ENCODE results near the gene RETREG1.
"Not testable (repeated sequence)": the region's sequence is repeated elsewhere in the genome, so short reads cannot be mapped to it uniquely, and the experiment has no call there.

Gene RETREG1

GRCh38 chr5:16454686-16455085 lies 162.1 kb downstream of the RETREG1 start:
- TF ChIP-seq, protein P1, sequence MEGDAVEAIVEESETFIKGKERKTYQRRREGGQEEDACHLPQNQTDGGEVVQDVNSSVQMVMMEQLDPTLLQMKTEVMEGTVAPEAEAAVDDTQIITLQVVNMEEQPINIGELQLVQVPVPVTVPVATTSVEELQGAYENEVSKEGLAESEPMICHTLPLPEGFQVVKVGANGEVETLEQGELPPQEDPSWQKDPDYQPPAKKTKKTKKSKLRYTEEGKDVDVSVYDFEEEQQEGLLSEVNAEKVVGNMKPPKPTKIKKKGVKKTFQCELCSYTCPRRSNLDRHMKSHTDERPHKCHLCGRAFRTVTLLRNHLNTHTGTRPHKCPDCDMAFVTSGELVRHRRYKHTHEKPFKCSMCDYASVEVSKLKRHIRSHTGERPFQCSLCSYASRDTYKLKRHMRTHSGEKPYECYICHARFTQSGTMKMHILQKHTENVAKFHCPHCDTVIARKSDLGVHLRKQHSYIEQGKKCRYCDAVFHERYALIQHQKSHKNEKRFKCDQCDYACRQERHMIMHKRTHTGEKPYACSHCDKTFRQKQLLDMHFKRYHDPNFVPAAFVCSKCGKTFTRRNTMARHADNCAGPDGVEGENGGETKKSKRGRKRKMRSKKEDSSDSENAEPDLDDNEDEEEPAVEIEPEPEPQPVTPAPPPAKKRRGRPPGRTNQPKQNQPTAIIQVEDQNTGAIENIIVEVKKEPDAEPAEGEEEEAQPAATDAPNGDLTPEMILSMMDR (IDR thresholded peaks at IDR 0.05; ENCODE audit: low read depth, low read length): no peak
- no peak for DNase-seq (ENCODE audit: extremely low read depth, low read depth)

- TF ChIP-seq, protein P1 (IDR thresholded peaks at IDR 0.05; ENCODE audit: low read depth, low read length): no peak
These were observed 163.2 kb downstream of the RETREG1 start for GRCh38 chr5:16453609-16454008.

GRCh38 chr5:16450163-16450562 lies 166.6 kb downstream of the RETREG1 start:
- no peak for DNase-seq (ENCODE audit: extremely low read depth, low read depth)
- TF ChIP-seq, protein P1 (IDR thresholded peaks at IDR 0.05; ENCODE audit: low read depth, low read length): no peak

More at GRCh38 chr5:16453609-16454008, 163.2 kb downstream of the RETREG1 start:
- no peak for DNase-seq (ENCODE audit: extremely low read depth, low read depth)

- DNase-seq (ENCODE audit: extremely low read depth, low read depth): no peak
- TF ChIP-seq, protein P1 (IDR thresholded peaks at IDR 0.05; ENCODE audit: low read depth, low read length): no peak
These were observed 169.8 kb downstream of the RETREG1 start for GRCh38 chr5:16446993-16447392.

- TF ChIP-seq, protein P1 (IDR thresholded peaks at IDR 0.05; ENCODE audit: low read depth, low read length): no peak
- no peak for DNase-seq (ENCODE audit: extremely low read depth, low read depth)
These were observed 178.8 kb downstream of the RETREG1 start for GRCh38 chr5:16437977-16438376.

DNA sequence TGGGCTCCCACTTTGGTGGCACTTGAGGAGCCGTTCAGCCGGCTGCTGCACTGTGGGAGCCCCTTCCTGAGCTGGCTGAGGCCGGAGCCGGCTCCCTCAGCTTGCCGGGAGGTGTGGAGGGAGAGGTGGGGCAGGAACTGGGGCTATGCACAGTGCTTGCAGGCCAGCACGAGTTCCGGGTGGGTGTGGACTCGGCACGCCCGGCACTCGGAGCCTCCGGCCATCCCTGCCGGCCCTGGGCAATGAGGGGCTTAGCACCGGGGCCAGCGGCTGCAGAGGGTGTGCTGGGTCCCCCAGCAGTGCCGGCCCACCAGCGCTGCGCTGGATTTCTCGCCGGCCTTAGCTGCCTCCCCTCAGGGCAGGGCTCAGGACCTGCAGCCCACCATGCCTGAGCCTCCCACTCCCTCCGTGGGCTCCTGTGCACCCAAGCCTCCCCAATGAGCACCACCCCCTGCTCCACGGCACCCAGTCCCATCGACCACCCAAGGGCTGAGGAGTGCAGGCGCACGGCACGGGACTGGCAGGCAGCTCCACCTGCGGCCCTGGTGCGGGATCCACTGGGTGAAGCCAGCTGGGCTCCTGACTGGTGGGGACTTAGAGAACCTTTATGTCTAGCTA lies 180.6 kb downstream of the RETREG1 start:
- DNase-seq (ENCODE audit: extremely low read depth, low read depth): not testable (repeated sequence)

- DNase-seq (ENCODE audit: extremely low read depth, low read depth): no peak
- TF ChIP-seq, protein P1 (IDR thresholded peaks at IDR 0.05; ENCODE audit: low read depth, low read length): no peak
These were observed 185.3 kb downstream of the RETREG1 start for GRCh38 chr5:16431490-16431889.
